Measurements from ENCODE around the gene SLC35D2. TPM values are rescaled to one million over a fixed set of nuclear protein-coding genes. Genes with fewer than 3 reads are reported as not detected.

The SLC35D2 gene
- total RNA-seq, 1 experiment from 2014 or later, result 20.1 TPM

GRCh38 chr9:96413302-96414221 lies 30.1 kb upstream of the SLC35D2 start:
- intact Hi-C loops (cut with micrococcal nuclease; ENCODE audit: unreplicated experiment), result no loop called here
- Mint-ChIP-seq H3K9me3 (ENCODE audit: low read depth, unreplicated experiment) (no peaks in the 10 kb centered on the region), H3K4me3 (ENCODE audit: low read depth, unreplicated experiment) (no peak overlapping the region), H3K36me3 (ENCODE audit: insufficient read depth, unreplicated experiment) (peaks cover 17% of the 10 kb centered on the region), H3K27ac (ENCODE audit: unreplicated experiment) (no peak overlapping the region), H3K4me1 (ENCODE audit: low read depth, unreplicated experiment) (peaks cover 10% of the 10 kb centered on the region), H3K27me3 (ENCODE audit: unreplicated experiment) (no peaks in the 10 kb centered on the region)
- BruUV-seq (replicated peaks), result no TSS peak
- no peak for DNase-seq
- CTCF ChIA-PET, result interaction anchor here (0.6 kb wide), 1 partner anchor 23 kb away, joined by 4 read pairs; no protein-coding TSS in a partner anchor
- TF ChIP-seq CTCF (IDR thresholded peaks at IDR 0.05; ENCODE audit: unreplicated experiment), result no peak

- Mint-ChIP-seq H3K9me3 (ENCODE audit: low read depth, unreplicated experiment) (no peaks in the 10 kb centered on the region), H3K4me1 (ENCODE audit: low read depth, unreplicated experiment) (peaks cover 12% of the 10 kb centered on the region), H3K4me3 (ENCODE audit: low read depth, unreplicated experiment) (no peak overlapping the region), H3K27me3 (ENCODE audit: unreplicated experiment) (no peaks in the 10 kb centered on the region), H3K36me3 (ENCODE audit: insufficient read depth, unreplicated experiment) (peaks cover 9% of the 10 kb centered on the region), H3K27ac (ENCODE audit: unreplicated experiment) (no peak overlapping the region)
- BruUV-seq (replicated peaks), result no TSS peak
- TF ChIP-seq CTCF (IDR thresholded peaks at IDR 0.05; ENCODE audit: unreplicated experiment), result no peak
- CTCF ChIA-PET, result no interaction called here
- DNase-seq, result no peak
- intact Hi-C loops (cut with micrococcal nuclease; ENCODE audit: unreplicated experiment), result no loop called here
Observed at GRCh38 chr9:96412174-96412913, 28.8 kb upstream of the SLC35D2 start.

GRCh38 chr9:96411129-96411838 lies 27.8 kb upstream of the SLC35D2 start:
- no TSS peak for BruUV-seq (replicated peaks)
- H3K36me3 Mint-ChIP-seq (ENCODE audit: insufficient read depth, unreplicated experiment), result no peaks in the 10 kb centered on the region
- DNase-seq, result no peak
- H3K9me3 Mint-ChIP-seq (ENCODE audit: low read depth, unreplicated experiment), result no peaks in the 10 kb centered on the region
- no peaks in the 10 kb centered on the region for H3K27me3 Mint-ChIP-seq (ENCODE audit: unreplicated experiment)
- intact Hi-C loops (cut with micrococcal nuclease; ENCODE audit: unreplicated experiment), result no loop called here
- H3K4me3 Mint-ChIP-seq (ENCODE audit: low read depth, unreplicated experiment), result no peak overlapping the region
- CTCF ChIA-PET, result no interaction called here
- no peak for TF ChIP-seq CTCF (IDR thresholded peaks at IDR 0.05; ENCODE audit: unreplicated experiment)
- H3K4me1 Mint-ChIP-seq (ENCODE audit: low read depth, unreplicated experiment), result peaks cover 17% of the 10 kb centered on the region
- H3K27ac Mint-ChIP-seq (ENCODE audit: unreplicated experiment), result no peak overlapping the region

- BruUV-seq (replicated peaks), result no TSS peak
- CTCF ChIA-PET, result no interaction called here
- H3K4me3 Mint-ChIP-seq (ENCODE audit: low read depth, unreplicated experiment), result no peak overlapping the region
- no peak for TF ChIP-seq CTCF (IDR thresholded peaks at IDR 0.05; ENCODE audit: unreplicated experiment)
- DNase-seq, result no peak
- H3K4me1 Mint-ChIP-seq (ENCODE audit: low read depth, unreplicated experiment), result peaks cover 14% of the 10 kb centered on the region
- no peaks in the 10 kb centered on the region for H3K27me3 Mint-ChIP-seq (ENCODE audit: unreplicated experiment)
- intact Hi-C loops (cut with micrococcal nuclease; ENCODE audit: unreplicated experiment), result no loop called here
- H3K36me3 Mint-ChIP-seq (ENCODE audit: insufficient read depth, unreplicated experiment), result no peaks in the 10 kb centered on the region
- H3K9me3 Mint-ChIP-seq (ENCODE audit: low read depth, unreplicated experiment), result no peaks in the 10 kb centered on the region
- H3K27ac Mint-ChIP-seq (ENCODE audit: unreplicated experiment), result no peak overlapping the region
Observed at GRCh38 chr9:96408409-96409280, 25.1 kb upstream of the SLC35D2 start.
